ENCODE measurements around the gene ACY1.

ACY1 gene

DNA sequence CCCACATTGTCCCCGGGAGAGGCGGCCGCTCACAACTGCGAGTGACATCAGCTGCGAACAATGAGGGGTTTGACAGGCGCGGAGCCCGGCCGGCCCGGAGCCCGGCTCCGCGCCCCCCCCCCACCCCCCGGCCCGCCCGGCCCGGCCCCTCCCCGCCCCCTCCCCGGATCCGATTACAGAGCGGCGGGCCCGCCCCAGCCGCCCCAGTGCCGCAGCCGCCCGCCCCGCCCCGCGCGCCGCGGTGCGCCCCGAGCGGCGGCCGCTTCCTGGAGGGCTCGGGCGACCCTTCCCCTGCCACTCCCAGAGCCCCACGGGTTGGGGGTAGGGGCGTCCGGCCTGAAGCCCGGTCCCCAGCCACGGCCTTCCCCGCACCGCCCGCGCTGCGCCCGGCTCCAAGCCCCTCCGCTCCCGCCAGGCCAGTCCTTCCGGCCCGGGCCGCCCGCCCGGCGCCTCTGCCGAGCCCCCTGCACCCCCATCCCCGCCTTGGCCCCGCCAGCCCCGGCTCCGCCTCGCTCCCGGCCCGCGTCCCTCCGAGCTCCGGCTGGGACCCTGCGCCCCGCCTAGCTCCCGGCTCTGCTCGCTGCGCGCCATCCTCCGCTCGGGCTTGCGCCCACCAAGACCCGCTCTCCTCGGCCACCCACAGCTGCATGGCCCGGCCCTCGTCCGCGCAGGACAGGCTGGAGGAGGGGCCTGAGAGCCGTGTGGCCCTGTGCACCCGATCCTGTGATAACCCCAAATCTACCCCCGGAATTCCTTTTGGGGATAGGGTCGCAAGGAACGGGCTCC lies 15.8 kb upstream of the ACY1 start, which contains the start of gene PCBP4:
Gene PCBP4 (minus strand): TSS at position 71 of the 786 bp plus-strand sequence. CDS start 6,214 bp downstream, outside the sequence.
- H4K20me1 ChIP-seq (ENCODE audit: control insufficient read depth, insufficient read depth, low read depth, low read length): no peaks in the 10 kb centered on the region; the same call in 1 of the 2 replicates
- peaks cover 14% of the 10 kb centered on the region; the same call in 1 of the 2 replicates for H3F3A ChIP-seq (ENCODE audit: control insufficient read depth, insufficient read depth)
- H3K27me3 ChIP-seq (ENCODE audit: control insufficient read depth, low read length): peaks cover 37% of the 10 kb centered on the region
- no peak within 1 kb of the TSS for H3K27ac ChIP-seq (ENCODE audit: low read depth, low read length)
- peaks cover 10% of the 10 kb centered on the region for H3K36me3 ChIP-seq (ENCODE audit: control insufficient read depth, low read length)
- no peaks in the 10 kb centered on the region for H3K9me2 ChIP-seq (replicated peaks; ENCODE audit: control insufficient read depth, low read length)
- no peak for TF ChIP-seq EZH2phosphoT487 (IDR thresholded peaks at IDR 0.05; ENCODE audit: borderline replicate concordance, low read length)
- TF ChIP-seq, protein P1, sequence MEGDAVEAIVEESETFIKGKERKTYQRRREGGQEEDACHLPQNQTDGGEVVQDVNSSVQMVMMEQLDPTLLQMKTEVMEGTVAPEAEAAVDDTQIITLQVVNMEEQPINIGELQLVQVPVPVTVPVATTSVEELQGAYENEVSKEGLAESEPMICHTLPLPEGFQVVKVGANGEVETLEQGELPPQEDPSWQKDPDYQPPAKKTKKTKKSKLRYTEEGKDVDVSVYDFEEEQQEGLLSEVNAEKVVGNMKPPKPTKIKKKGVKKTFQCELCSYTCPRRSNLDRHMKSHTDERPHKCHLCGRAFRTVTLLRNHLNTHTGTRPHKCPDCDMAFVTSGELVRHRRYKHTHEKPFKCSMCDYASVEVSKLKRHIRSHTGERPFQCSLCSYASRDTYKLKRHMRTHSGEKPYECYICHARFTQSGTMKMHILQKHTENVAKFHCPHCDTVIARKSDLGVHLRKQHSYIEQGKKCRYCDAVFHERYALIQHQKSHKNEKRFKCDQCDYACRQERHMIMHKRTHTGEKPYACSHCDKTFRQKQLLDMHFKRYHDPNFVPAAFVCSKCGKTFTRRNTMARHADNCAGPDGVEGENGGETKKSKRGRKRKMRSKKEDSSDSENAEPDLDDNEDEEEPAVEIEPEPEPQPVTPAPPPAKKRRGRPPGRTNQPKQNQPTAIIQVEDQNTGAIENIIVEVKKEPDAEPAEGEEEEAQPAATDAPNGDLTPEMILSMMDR (IDR thresholded peaks at IDR 0.05; ENCODE audit: low read depth, low read length, poor library complexity, severe bottlenecking): no peak
- H3K4me1 ChIP-seq (ENCODE audit: control insufficient read depth, low read length): peaks cover 15% of the 10 kb centered on the region
- H3K4me2 ChIP-seq (ENCODE audit: low read length): peak within 1 kb of the TSS; percentile 81
- H3K9me3 ChIP-seq (ENCODE audit: control insufficient read depth, insufficient read depth, low read length): no peaks in the 10 kb centered on the region
- peak within 1 kb of the TSS; percentile 68 for H3K4me3 ChIP-seq (ENCODE audit: low read length)
- H3K79me2 ChIP-seq (ENCODE audit: control insufficient read depth, low read length): peaks cover 5% of the 10 kb centered on the region; the same call in 1 of the 2 replicates

DNA sequence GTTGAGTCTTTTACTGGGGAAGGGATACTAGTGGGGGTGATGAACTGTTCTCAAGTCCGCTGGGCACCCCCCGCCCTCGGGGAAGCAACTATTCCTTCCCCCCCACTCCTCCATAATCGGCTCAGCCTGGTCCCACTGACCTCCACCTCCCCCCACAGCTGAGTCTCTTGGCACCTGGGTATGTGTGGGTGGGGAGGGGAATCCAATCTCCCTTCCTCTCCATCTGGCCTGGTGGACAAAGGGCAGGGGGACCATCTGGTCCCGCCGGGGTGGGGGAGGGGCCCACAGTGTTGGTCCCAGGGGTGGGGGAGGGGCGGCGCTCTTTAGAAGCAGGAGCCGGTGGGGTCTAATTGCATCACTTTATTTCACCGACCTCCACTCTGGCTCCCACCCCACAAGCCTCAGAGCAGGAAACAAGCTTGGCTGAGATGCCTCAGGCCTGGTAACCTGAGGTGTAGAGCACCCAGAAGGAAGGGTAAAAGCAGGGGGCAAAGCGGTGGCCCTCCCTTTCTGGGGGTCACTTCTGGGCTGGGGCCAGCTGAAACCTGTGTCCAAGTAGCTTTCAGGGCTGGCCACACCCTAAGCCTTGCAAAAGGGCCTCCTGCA lies 15.1 kb upstream of the ACY1 start:
- H3K27me3 ChIP-seq (ENCODE audit: control insufficient read depth, low read length): peaks cover 30% of the 10 kb centered on the region
- H3K27ac ChIP-seq (ENCODE audit: low read depth, low read length): no peak overlapping the region
- H3K79me2 ChIP-seq (ENCODE audit: control insufficient read depth, low read length): peaks cover 8% of the 10 kb centered on the region
- H3F3A ChIP-seq (ENCODE audit: control insufficient read depth, insufficient read depth): peaks cover 14% of the 10 kb centered on the region; the same call in 1 of the 2 replicates
- peak overlapping the region; percentile 81 for H3K4me2 ChIP-seq (ENCODE audit: low read length)
- no peaks in the 10 kb centered on the region for H3K9me3 ChIP-seq (ENCODE audit: control insufficient read depth, insufficient read depth, low read length)
- H3K4me3 ChIP-seq (ENCODE audit: low read length): peak overlapping the region; percentile 61
- peaks cover 15% of the 10 kb centered on the region for H3K4me1 ChIP-seq (ENCODE audit: control insufficient read depth, low read length)
- H3K36me3 ChIP-seq (ENCODE audit: control insufficient read depth, low read length): peaks cover 10% of the 10 kb centered on the region
- H3K9me2 ChIP-seq (replicated peaks; ENCODE audit: control insufficient read depth, low read length): no peaks in the 10 kb centered on the region
- H4K20me1 ChIP-seq (ENCODE audit: control insufficient read depth, insufficient read depth, low read depth, low read length): no peaks in the 10 kb centered on the region; the same call in 1 of the 2 replicates
- TF ChIP-seq EZH2phosphoT487 (IDR thresholded peaks at IDR 0.05; ENCODE audit: borderline replicate concordance, low read length): no peak
- TF ChIP-seq, protein P1 (IDR thresholded peaks at IDR 0.05; ENCODE audit: low read depth, low read length, poor library complexity, severe bottlenecking): no peak

DNA sequence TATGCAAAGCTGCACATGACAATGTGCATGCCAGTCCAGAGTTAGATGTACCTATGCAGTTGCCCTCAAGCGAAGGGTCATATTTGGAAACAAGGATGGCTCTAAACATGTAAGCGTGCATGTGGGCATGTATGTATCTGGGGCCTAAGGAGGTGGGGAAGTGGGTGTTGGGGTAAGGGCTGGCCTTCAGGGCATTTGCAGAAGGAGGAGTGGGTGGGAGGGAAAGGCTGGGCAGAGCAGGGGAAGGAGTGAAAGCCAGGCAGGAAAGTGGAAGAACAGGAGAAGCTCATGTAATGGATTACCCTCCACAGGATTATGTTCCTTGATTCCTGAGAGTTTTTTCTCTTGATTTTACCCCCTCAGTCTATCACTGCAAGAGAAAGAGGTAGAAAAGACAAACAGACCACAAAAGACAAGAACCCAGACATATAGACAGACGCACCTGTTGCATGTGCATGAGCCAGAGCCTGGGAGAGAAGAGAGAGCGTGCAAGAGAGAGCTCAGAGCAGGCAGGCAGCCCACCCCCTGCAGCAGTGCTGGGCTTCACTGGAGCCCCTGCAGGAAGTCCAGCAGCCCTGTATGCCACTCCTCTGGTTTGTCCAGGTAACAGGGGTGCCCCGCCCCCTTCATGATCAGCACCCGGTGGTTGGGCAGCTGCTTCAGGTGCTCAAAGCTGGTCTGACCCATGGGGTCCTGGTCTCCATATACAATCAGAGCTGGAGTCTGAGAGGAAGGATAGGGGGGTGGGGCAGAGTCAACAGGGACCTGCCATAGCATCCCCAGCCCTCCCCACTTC lies 14.3 kb upstream of the ACY1 start:
- Histone ChIP-seq H3K79me2 (ENCODE audit: control insufficient read depth, low read length) (peaks cover 15% of the 10 kb centered on the region), H3F3A (ENCODE audit: control insufficient read depth, insufficient read depth) (peaks cover 14% of the 10 kb centered on the region; the same call in 1 of the 2 replicates), H3K27ac (ENCODE audit: low read depth, low read length) (no peak overlapping the region), H3K36me3 (ENCODE audit: control insufficient read depth, low read length) (peaks cover 13% of the 10 kb centered on the region), H3K4me3 (ENCODE audit: low read length) (no peak overlapping the region), H4K20me1 (ENCODE audit: control insufficient read depth, insufficient read depth, low read depth, low read length) (no peaks in the 10 kb centered on the region; the same call in 1 of the 2 replicates), H3K9me2 (replicated peaks; ENCODE audit: control insufficient read depth, low read length) (no peaks in the 10 kb centered on the region), H3K4me2 (ENCODE audit: low read length) (no peak overlapping the region), H3K4me1 (ENCODE audit: control insufficient read depth, low read length) (peaks cover 17% of the 10 kb centered on the region), H3K27me3 (ENCODE audit: control insufficient read depth, low read length) (peaks cover 28% of the 10 kb centered on the region), H3K9me3 (ENCODE audit: control insufficient read depth, insufficient read depth, low read length) (no peaks in the 10 kb centered on the region)
- TF ChIP-seq, protein P1 (IDR thresholded peaks at IDR 0.05; ENCODE audit: low read depth, low read length, poor library complexity, severe bottlenecking): no peak
- TF ChIP-seq EZH2phosphoT487 (IDR thresholded peaks at IDR 0.05; ENCODE audit: borderline replicate concordance, low read length): no peak
